ENCODE data around the gene NTN4.

NTN4 gene

GRCh38 chr12:95615749-95616148, 174.8 kb downstream of the NTN4 start:
- Mint-ChIP-seq H3K4me1 (ENCODE audit: low read depth) (no peaks in the 10 kb centered on the region), H3K4me3 (no peak overlapping the region)

GRCh38 chr12:95614390-95614982, 176.1 kb downstream of the NTN4 start:
- H3K4me1 Mint-ChIP-seq (ENCODE audit: low read depth), result no peaks in the 10 kb centered on the region
- no peak overlapping the region for H3K27ac Mint-ChIP-seq
- H3K9me3 Mint-ChIP-seq, result no peaks in the 10 kb centered on the region
- no peaks in the 10 kb centered on the region for H3K36me3 Mint-ChIP-seq (ENCODE audit: low read depth)
- H3K27me3 Mint-ChIP-seq, result peaks cover 6% of the 10 kb centered on the region
- no peak overlapping the region for H3K4me3 Mint-ChIP-seq
- intact Hi-C loops (cut with micrococcal nuclease), result no loop called here

More at GRCh38 chr12:95615749-95616148, 174.8 kb downstream of the NTN4 start:
- intact Hi-C loops (cut with micrococcal nuclease), result no loop called here
- no peaks in the 10 kb centered on the region for H3K9me3 Mint-ChIP-seq
- no peaks in the 10 kb centered on the region for H3K36me3 Mint-ChIP-seq (ENCODE audit: low read depth)
- H3K27me3 Mint-ChIP-seq, result peaks cover 6% of the 10 kb centered on the region
- no peak overlapping the region for H3K27ac Mint-ChIP-seq

GRCh38 chr12:95613021-95613420, 177.5 kb downstream of the NTN4 start:
- intact Hi-C loops (cut with micrococcal nuclease), result no loop called here
- H3K9me3 Mint-ChIP-seq, result no peaks in the 10 kb centered on the region
- no peak overlapping the region for H3K4me3 Mint-ChIP-seq
- H3K36me3 Mint-ChIP-seq (ENCODE audit: low read depth), result no peaks in the 10 kb centered on the region
- H3K27me3 Mint-ChIP-seq, result peaks cover 11% of the 10 kb centered on the region
- H3K27ac Mint-ChIP-seq, result no peak overlapping the region
- H3K4me1 Mint-ChIP-seq (ENCODE audit: low read depth), result no peaks in the 10 kb centered on the region

GRCh38 chr12:95611676-95612309, 178.8 kb downstream of the NTN4 start:
- Mint-ChIP-seq H3K27ac (no peak overlapping the region), H3K36me3 (ENCODE audit: low read depth) (no peaks in the 10 kb centered on the region)

GRCh38 chr12:95608252-95609033, 182.1 kb downstream of the NTN4 start:
- no peaks in the 10 kb centered on the region for H3K4me1 Mint-ChIP-seq (ENCODE audit: low read depth)
- intact Hi-C loops (cut with micrococcal nuclease), result no loop called here
- peaks cover 9% of the 10 kb centered on the region for H3K27me3 Mint-ChIP-seq
- H3K36me3 Mint-ChIP-seq (ENCODE audit: low read depth), result no peaks in the 10 kb centered on the region
- H3K27ac Mint-ChIP-seq, result no peak overlapping the region
- H3K9me3 Mint-ChIP-seq, result no peaks in the 10 kb centered on the region
- no peak overlapping the region for H3K4me3 Mint-ChIP-seq

More at GRCh38 chr12:95611676-95612309, 178.8 kb downstream of the NTN4 start:
- H3K9me3 Mint-ChIP-seq, result no peaks in the 10 kb centered on the region
- H3K4me3 Mint-ChIP-seq, result no peak overlapping the region
- intact Hi-C loops (cut with micrococcal nuclease), result no loop called here
- peaks cover 7% of the 10 kb centered on the region for H3K27me3 Mint-ChIP-seq
- no peaks in the 10 kb centered on the region for H3K4me1 Mint-ChIP-seq (ENCODE audit: low read depth)
